ENCODE measurements around the gene RPS6KL1. TPM values are rescaled to one million over a fixed set of nuclear protein-coding genes. Genes with fewer than 3 reads are reported as not detected.

The RPS6KL1 gene
- polyA plus RNA-seq, 2 of the 4 experiments (the other 2 are of a cell fraction) = 0.32 to 0.99 TPM

DNA sequence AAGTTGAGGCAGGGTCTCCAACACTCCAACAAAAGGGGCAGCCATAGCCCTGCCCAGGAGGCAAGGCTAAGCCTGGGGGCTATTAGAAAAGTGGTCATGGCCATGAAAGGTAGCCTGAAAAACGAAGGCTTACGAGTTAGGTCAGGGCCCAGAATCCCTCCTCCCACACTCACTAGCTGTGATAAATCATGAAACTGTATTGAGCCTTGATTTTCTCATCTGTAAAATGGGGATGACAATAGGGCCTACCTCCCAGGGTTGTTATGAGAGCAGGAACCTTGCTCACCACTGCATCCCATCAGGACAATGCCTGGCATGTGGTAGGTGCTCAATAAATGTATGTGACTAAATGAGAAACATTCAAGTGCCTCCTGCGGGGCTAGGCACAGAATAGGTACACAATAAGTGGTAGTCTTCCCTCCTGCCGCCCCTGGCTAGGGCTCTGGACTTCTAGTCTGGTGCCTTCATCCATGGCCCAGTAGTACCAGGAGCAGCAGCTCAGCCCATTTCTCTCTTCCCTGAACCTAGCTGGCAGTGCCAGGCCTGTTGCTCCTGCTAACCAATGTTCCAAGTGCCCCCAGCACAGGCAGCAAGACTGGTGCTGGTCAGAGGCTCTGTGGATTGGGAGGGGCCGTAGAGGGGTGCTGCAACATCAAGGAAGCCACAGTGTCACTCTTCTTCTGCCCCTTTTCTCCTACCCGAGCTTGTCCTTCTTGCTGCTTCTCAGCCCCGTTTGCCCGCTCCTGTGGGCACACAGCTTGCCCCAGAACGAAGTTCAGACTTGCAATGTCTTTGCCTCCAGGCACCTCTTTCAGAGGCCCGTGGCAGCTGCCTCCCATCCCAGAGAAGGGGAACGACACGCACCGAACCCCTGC, 24.5 kb upstream of the RPS6KL1 start:
- no peak for DNase-seq (ENCODE audit: low read depth in 1 of 2, low spot score in 1 of 2)
- Histone ChIP-seq H3K4me3 (no peak overlapping the region), H3K9me3 (no peaks in the 10 kb centered on the region), H3K4me1 (peaks cover 21% of the 10 kb centered on the region), H3K4me2 (no peak overlapping the region), H3K27ac (no peak overlapping the region)
- WGBS (ENCODE audit: missing lambda C conversion rate) = 82% methylated on average over 12 of the region's 13 CpGs
- no peak for FAIRE-seq
- ChIA-PET POLR2A (no interaction called here), CTCF (interaction anchor here (0.8 to 7.9 kb wide), 25 partner anchors 10 to 147 kb away, joined by 3 to 105 read pairs (median 4); partner anchors contain the start of genes ACYP1, EIF2B2, PGF and RPS6KL1)
- no peak for ATAC-seq
- TF ChIP-seq FOSL2 (IDR thresholded peaks at IDR 0.05) (no peak), FOSL2 (CRISPR knock-in tag; IDR thresholded peaks at IDR 0.05) (no peak), EP300 (IDR thresholded peaks at IDR 0.05) (no peak), RAD21 (conservative IDR thresholded peaks at IDR 0.05 in 1 of 2, IDR thresholded peaks at IDR 0.05 in 1 of 2) (no peak), EHF (CRISPR knock-in tag; IDR thresholded peaks at IDR 0.05) (no peak), RNF2 (IDR thresholded peaks at IDR 0.05; ENCODE audit: borderline replicate concordance, low read depth) (no peak), TFCP2L1 (CRISPR knock-in tag; IDR thresholded peaks at IDR 0.05) (no peak), MYC (IDR thresholded peaks at IDR 0.05; ENCODE audit: borderline replicate concordance, low read length) (no peak), ZNF302 (CRISPR knock-in tag; IDR thresholded peaks at IDR 0.05) (no peak), NFE2L2 (conservative IDR thresholded peaks at IDR 0.05; ENCODE audit: low read length) (no peak), GATA3 (IDR thresholded peaks at IDR 0.05; ENCODE audit: borderline replicate concordance) (no peak), SREBF2 (IDR thresholded peaks at IDR 0.05) (no peak), POLR2AphosphoS2 (conservative IDR thresholded peaks at IDR 0.05; ENCODE audit: low read length) (no peak), JUN (IDR thresholded peaks at IDR 0.05) (no peak), ZSCAN20 (CRISPR knock-in tag; IDR thresholded peaks at IDR 0.05) (no peak), CHD2 (IDR thresholded peaks at IDR 0.05; ENCODE audit: low read length, partially characterized antibody) (no peak), BHLHE40 (IDR thresholded peaks at IDR 0.05; ENCODE audit: low read depth, low read length) (no peak), RCOR1 (IDR thresholded peaks at IDR 0.05; ENCODE audit: low read depth, low read length) (no peak)
- TF ChIP-seq, protein P1, sequence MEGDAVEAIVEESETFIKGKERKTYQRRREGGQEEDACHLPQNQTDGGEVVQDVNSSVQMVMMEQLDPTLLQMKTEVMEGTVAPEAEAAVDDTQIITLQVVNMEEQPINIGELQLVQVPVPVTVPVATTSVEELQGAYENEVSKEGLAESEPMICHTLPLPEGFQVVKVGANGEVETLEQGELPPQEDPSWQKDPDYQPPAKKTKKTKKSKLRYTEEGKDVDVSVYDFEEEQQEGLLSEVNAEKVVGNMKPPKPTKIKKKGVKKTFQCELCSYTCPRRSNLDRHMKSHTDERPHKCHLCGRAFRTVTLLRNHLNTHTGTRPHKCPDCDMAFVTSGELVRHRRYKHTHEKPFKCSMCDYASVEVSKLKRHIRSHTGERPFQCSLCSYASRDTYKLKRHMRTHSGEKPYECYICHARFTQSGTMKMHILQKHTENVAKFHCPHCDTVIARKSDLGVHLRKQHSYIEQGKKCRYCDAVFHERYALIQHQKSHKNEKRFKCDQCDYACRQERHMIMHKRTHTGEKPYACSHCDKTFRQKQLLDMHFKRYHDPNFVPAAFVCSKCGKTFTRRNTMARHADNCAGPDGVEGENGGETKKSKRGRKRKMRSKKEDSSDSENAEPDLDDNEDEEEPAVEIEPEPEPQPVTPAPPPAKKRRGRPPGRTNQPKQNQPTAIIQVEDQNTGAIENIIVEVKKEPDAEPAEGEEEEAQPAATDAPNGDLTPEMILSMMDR (IDR thresholded peaks at IDR 0.05) = no peak
- TF ChIP-seq, protein P2, sequence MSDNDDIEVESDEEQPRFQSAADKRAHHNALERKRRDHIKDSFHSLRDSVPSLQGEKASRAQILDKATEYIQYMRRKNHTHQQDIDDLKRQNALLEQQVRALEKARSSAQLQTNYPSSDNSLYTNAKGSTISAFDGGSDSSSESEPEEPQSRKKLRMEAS (IDR thresholded peaks at IDR 0.05) = no peak

DNA sequence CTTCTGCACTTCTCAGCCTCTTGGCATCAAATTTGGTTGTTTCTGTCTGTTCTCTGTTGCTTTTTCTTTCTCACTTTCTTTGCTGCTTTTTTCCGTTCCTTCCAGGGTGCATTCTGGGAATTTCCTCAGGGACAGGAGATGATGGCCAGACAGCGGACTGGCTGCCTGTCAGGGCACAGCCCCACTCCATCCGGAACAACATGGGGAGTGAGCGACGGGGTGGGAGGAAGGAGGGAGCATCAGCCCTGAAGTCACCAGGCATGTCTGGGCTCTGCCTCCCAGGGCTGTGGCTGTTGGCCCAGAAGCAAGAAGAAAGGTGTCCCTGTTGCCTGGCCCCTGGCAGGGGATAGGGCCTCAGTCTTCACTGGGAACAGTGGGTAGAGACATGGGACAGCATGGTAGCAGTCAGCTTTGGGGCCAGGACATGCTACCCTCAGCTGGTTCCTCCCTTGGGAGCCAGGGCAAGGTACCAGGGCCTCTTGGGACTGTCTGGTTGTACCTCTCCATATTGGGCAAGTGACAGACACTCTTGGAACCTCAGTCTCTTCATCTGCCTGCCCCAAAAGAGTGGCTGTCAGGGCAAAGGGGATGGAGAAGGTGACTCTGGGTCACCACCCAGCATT, 23.7 kb upstream of the RPS6KL1 start:
- ATAC-seq = peak in 1 of 2 experiments; percentile 10; a peak in 3 of 6 replicates
- 29% methylated on average over 5 of the region's 5 CpGs for WGBS (ENCODE audit: missing lambda C conversion rate)

More for the DNA sequence above, 23.7 kb upstream of the RPS6KL1 start:
- peaks cover 21% of the 10 kb centered on the region for H3K4me1 ChIP-seq
- peak overlapping the region in 1 of 2 experiments; percentile 65; a peak in 4 of 6 replicates for H3K27ac ChIP-seq
- ChIA-PET CTCF (interaction anchor here (0.6 to 7.9 kb wide), 25 partner anchors 10 to 321 kb away, joined by 3 to 105 read pairs (median 5); partner anchors contain the start of genes ACYP1, EIF2B2, PGF and RPS6KL1), POLR2A (interaction anchor here (0.8 kb wide), 1 partner anchor 123 kb away, joined by 3 read pairs; the partner anchor contains the start of gene ZC2HC1C)
- H3K9me3 ChIP-seq = no peaks in the 10 kb centered on the region
- peak in 1 of 2 experiments; percentile 14; a peak in 2 of 5 replicates for TF ChIP-seq RAD21 (conservative IDR thresholded peaks at IDR 0.05 in 1 of 2, IDR thresholded peaks at IDR 0.05 in 1 of 2)
- TF ChIP-seq CHD2 (IDR thresholded peaks at IDR 0.05; ENCODE audit: low read length, partially characterized antibody) = no peak
- TF ChIP-seq HOXB13 (CRISPR knock-in tag; IDR thresholded peaks at IDR 0.05; ENCODE audit: low read depth) = no peak
- no peak for TF ChIP-seq GATA3 (IDR thresholded peaks at IDR 0.05; ENCODE audit: borderline replicate concordance)
- peak overlapping the region; percentile 66 for H3K4me2 ChIP-seq
- no peak for FAIRE-seq
- DNase-seq (ENCODE audit: low read depth in 1 of 2, low spot score in 1 of 2) = peak in 1 of 2 experiments; percentile 24
- no peak overlapping the region for H3K4me3 ChIP-seq

All from A549 (cell line).